Measurements from ENCODE around the gene COL23A1.

COL23A1 gene

DNA sequence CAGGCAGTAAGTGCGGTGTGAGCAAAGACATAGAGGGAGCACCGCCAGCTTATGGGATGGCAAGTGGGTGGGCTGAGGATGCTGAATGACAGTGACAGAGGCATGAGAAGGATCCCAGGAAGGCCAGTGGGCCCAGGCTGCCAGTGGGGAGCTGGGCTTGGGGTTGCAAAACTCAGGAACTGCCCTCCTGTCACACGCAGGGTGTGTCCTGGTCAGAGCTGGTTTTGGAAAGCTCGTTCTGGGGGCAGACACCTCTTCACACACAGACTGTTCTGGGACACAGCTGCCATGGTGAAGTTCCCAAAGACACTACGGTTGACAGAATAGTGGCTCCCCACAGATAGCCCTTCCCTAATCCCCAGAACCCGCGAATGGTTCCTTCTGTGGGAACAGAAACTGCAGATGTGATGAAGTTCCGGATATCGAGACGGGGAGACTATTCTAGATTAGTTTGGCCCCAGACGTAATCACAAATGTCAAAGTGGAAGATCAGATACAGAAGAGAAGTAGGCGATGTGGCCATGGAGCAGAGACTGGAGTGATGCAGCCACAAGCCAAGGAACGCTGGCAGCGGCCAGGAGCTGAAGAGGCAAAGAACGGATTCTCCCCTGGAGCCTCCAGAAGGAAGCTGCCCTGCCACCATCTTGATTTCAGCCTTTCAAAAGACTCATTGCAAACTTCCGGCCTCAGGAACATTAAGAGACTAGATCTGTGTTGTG is 159.0 kb downstream of the COL23A1 start:
- DNase-seq = no peak

DNA sequence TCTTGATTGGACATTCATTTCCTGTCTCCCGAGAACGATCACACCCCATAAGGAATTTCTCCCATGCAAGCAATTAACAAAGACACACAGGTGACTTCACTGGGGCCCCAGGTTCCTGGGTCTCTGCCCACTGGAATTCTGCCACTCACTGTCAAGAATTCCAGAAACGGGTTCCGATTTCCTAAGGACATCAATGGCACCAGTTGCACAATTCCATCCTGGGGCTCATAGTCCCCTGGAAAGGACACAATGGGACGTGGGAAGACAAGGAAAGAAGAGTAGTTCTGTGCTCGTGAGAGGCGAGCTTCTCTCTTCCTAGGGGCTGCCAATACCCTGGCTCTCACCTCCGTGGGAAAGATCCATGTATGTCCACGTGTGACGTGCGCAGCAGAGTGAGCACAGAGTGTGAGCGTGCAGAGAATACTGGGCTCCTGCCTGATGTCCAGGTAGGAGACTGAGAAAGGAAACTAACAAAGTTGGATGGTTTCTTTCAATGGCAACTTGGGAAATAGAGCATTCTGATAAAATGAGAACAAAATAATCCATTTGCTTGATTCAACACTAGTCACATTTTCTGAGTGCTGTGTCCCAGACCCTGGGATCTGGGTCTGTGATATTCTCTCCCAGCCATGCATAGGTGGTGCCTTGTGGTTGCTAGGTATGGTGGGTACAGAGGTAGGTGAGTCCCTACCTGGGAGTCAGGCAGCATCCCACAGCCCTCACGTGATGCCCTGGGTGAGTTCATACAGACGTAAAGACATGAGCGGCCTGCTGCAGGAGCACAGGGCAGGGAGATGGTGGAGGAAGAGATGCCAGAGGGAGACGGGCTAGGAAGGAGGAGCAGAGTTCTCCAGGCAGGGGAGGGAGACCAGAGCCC is 159.8 kb downstream of the COL23A1 start:
- DNase-seq = no peak

DNA sequence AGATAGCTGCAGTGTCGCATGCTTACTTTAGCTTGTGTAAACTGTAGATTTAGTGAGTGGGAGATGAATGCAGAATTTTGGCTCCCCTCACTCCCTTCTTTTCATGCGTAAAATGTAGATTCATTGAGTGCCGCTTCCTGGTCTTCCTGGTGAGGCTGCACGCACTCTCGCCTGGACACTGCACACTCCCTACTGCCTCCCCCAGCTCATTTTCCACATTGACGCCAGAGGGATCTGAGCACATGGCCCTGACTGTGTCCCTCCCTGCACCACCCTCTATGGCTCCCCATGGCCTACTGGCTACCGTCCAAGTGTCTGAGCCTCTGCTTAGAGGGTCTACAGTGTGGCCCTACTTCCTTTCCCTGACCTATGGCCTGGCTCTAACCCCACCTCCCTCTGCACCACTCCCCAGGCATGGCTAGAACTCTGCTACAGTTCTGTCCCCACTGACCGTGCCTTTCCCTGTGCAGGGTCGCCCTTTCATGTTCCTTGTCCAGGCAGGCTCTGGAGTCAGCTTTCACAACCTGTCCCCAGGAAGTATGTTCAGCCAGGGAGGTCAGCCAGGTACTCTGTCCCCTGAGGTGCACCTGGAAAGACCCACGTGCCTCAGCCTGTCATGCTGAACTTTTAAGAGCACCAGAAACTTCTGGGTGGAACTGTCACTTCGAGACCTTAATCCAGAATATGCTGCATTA is 160.6 kb downstream of the COL23A1 start:
- no peak for DNase-seq

DNA sequence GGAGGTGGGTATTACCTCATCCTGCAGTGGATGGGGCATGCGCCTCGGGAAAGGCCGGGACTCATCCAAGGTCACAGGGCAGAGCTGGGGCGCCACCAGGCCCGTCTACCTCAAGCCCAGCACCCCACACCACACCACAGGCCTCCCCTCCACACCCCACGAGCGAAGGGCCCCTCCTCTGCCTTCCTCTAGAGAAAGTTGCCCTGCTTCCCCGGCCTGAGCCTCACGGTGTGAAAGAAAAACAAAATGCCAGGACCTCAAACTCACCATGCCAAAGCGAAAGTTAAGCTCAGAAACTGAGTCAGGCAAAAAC is 161.1 kb downstream of the COL23A1 start:
- DNase-seq = no peak

DNA sequence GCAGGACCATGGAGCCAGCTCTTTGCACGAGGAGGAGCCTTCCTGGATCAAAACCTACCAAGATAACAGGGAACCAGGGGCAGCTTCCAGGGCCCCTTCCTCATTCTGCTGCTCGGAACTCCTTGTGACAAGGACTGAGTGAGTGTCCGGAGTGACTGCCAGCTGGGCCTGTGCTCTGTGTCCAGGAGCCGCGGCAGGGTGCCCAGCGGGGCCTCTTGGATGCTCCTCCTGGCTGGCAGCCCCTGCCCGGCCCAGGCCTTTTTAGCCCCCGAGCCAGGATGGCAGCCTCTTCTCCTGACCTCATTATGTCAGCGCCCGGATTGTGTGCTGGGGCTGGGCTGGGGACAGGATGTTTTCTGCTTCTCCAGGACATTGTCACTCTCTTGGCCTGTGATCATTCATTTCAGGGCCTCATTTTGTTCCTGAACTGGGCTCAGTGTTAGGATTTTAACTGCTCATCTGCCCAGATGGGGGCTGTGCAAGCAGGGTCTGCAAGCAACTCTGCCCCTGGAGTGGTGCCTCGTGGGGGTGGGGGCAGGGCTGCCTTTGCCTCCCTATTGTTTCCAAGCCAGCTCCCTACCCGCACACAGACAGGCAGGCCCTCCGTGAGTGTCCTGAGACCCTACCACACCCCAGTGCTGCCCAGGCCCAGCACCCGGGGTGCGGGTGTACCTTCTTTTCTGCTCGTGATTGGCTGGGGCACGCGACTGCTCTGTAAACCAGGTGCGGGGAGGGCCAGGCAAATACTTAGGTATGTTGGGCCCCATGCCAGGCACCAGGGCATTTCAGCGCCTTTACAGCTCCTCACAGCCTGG is 161.6 kb downstream of the COL23A1 start:
- no peak for DNase-seq

DNA sequence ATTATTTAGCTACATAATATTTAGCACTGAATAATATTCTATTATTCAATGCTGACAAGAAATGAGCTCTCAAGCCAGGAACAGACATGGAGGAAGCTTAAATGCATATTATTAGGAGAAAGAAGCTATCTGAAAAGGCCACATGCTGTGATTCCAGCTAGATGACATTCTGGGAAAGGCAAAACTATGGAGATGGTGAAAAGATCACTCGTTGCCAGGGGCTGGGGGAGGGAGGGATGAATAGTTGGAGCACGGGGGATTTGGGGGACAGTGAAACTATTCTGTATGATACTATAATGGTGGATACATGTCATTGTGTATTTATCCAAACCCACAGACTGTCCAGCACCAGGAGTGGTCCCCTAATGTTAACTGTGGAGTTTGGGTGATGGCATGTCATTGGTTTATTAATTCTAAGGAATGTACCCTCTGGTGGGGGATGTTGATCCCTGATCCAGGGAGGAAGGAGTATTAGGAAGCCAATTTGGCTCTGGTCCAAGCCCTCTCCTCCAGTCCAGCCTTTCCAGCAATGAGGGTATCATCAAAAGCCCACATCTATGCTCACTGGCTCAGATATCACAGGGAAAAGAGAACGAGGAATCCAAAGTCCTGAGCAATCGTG is 162.5 kb downstream of the COL23A1 start:
- no peak for DNase-seq

DNA sequence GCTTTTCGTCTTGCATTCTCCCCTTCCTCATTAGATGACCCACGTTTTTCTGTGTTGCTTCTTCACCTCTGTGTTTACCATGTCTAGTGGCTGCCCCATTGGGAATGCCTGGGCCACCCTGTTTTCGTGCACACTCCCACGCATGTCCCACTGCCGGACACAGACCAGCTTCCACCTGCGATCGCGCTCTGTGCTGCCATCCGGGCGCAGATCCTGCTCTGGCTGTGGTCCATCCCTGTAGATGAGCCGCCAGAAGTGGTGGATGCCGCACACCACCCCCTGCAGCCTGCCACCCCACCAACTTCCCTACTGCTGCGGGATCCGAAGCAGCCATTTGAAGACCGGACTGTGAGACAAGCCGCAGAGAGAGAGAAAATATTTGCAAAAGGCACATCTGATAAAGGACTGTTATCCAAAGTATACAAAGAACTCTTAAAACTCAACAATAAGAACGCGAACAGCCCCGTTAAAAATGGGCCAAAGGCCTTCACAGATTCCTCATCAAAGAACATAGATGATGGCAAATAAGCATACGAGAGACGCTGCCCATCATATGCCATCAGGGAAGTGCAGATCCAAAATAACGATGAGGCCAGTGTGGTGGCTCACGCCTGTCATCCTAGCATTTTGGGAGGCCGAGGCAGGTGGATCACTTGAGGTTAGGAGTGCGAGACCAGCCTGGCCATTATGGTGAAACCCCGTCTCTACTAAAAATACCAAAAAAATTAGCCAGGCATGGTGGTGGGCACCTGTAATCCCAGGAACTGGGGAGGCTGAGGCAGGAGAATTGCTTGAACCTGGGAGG is 163.7 kb downstream of the COL23A1 start:
- no peak for DNase-seq

DNA sequence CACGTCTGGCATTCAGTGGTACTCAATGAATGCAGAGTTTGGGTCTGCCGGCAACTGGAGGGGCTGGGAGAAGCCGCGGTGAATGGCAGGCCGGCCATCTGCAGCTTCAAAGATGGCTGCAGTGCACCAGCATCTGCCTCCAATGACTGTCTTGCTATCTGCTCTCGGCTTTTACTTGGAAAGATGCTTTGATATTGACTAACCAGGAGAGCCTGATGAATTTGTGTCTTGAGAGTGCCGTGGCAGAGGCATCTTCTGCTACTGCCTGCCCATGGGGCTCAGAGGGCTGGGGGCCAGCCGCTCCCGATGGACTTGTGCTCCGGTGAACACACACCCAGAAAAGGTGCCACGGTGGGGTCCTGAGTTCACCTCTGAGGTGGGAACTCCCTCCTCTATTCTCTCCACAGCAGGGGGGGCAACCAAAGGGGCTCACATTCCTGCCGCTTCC is 164.5 kb downstream of the COL23A1 start:
- no peak for DNase-seq

DNA sequence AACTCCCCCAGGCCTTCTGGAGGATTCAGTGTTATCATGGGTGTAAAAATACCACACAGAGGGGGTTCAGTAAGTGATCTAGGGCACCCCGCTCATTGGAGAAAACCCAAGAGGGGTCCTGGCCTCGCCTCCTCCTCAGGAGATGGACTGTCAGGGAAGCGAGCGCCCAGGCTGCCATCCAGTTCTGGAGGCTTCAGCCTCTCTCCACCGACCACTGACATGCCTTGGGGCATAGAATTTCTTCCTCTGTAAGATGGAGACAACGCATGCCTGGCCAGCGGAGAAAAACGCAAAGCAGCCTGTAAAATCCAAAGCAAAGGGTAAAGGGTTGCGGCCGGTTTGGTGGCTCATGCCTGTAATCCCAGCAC is 165.4 kb downstream of the COL23A1 start:
- no peak for DNase-seq

DNA sequence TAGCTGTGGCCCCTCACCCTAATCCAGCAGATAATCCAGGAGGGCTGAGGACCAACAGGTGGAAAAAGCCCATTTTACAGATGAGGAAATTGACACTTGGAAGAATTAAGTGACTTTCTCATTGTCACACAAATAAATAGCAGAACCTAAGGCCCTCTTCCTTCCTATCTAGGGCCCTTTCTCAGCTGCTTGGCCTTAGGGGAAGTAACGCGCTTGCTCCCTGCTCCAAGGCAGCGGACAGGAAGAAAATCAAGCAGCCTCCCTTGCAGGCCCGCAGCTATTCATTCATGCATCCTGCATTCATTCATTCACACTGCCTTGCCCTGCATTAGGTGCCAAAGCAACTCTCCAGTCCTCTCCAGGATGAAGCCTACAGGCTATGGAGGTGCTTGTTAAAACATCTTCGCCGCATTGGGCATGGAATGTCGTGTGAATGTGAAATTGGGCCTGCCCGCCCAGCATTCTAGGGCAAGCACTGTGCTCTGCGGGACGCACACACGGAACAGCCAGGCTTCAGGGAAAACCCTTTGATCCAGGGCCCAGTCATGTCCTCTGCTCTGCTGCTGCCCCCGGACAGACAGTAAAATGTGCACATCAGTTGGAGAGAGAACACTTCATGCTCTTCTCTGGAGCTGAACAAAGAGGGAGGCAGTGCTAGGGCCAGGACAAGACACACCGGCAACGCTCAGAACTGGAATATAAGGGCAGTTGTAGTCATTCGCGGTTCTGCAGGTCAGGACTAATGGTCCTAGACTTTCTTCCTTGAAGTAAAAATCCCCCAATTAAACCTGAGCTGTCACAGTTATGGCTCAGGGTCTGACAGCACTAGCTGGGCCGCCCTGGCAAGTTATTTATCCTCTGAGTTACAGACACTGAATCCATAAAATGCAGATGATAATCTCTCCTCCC is 166.0 kb downstream of the COL23A1 start:
- no peak for DNase-seq

DNA sequence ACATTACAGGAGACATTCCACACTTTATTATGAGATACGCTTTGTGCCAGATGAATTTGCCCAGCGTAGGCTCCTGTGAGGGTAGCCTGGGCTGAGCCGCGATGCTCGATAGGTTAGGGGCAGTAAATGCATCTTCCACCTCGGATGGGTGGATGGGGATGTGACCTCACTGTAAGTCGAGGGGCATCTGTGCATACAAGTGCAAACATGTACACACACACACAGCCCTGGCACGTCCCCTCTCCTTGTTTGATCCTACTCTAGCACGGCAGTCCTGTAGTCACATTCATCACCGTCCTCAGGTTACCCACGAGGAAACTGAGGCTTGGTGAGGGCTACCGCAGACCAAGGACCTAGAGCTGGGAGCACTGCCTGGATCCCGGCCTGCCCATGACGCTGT is 166.8 kb downstream of the COL23A1 start:
- no peak for DNase-seq

DNA sequence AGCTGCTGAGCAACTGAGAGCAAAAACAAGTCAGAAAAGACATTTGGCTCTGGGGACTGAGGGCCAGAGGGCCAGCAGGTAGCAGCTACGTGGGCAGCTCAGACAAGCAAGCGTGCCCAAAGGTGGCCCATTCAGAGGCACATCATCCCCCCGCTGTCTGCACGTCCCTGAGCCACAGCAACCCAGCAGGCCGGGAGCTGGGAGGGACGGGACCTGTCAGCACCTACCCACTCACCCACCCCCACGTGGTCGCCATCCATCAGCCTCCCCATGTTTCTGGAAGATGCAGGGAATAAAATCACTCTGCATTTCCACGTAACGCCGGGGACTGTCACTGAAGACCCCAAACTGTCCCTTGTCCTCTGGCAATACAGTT is 167.8 kb downstream of the COL23A1 start:
- no peak for DNase-seq

DNA sequence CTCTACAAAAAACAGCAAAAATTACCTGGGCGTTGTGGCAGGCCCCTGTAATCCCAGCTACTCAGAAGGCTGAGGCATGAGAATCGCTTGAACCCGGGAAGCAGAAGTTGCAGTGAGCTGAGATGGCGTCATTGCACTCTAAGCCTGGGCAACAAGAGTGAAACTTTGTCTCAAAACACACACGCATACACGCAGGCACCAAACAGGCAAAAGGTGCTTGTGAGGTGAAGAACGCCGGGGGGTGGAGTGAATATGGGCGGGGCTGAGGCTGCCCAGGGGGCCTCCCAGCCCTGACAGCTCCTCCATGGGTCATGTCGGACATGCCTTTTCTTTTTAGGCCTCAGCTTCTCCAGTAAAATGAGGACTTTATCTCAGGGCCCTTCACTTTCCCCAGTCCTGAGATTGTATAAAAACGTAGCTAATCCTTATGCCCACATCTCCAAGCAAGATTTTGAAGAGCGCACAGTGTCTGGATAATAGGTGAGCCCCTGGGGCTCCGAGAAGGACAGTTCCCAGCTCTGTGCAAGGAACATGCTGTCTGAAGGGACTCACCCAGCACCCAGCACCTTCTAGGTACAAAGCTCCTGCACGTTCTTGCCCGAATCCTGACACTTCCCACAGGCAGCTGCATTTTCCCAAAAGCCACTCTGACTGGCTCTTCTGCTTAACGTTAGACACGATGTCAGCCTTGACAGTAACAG is 168.3 kb downstream of the COL23A1 start:
- DNase-seq = no peak

DNA sequence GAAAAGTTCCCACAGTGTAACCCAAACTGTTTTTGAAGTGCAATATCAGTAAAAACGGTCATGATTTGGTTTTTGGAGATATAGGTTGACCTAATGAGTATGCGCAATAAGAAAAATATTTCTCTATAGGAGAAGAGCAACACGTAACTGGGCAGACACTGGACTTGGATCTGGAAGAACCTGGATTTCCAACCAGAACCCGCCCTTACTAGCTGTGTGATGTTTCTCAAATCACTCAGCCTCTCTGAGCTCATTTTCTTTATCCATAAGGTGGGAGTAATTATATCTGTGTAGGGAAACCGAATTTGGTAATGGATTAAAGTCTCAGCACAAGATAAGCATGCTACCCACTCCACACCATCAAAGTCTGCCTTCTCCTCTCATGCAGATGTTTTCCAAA is 169.1 kb downstream of the COL23A1 start:
- DNase-seq = no peak

DNA sequence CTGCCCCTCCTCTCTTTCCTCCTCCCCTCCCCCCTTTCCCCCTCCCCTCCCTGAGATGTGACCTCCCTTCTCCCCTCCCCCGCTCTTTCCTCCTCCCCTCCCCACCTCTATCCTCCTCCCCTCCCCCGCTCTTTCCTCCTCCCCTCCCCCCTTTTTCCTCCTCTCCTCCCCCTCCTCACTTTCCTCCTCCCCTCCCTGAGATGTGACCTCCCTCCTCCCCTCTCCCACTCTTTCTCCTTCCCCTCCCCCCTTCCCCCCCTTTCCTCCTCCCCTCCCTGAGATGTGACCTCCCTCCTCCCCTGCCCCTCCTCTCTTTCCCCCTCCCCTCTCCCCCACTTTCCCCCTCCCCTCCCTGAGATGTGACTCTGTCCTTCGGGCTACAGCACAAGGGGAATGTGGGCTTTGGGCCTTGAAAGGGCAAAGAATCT is 169.8 kb downstream of the COL23A1 start:
- no peak for DNase-seq

DNA sequence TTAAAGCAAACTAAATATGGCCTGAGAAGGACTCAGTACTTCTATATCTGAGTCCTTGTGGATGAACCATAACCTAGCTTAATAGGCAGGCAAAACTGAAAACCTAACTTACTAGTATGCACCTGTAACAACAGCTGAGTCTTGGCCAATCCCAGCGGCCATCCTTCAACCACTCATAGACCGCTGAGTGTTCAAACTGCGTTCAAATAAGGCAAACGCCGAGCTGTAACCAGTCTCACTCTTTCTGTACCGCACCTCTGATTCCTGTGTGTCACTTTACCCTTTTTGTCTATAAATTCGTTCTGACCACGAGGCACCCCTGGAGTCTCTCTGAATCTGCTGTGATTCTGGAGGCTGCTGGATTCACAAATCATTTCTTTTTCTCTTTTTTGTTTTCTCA is 170.5 kb downstream of the COL23A1 start:
- no peak for DNase-seq

DNA sequence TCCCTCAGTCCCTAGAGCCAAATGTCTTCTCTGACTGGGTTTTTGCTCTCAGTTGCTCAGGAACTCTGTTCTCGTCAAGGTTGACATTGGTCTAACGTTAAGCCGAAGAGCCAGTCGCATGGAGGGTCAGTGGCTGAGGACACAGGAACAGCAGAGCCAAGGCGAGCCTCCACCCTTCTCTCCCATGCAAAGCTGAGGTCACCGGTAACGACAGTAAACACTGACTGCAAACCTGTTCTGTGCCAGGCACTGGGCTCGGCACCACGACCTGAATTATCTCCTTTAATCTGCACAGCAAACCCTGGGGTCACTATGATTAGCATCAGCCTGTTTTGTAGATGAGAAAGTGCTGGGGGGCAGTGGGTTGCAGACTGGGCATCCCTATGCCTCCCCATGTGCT is 171.0 kb downstream of the COL23A1 start:
- DNase-seq = no peak

DNA sequence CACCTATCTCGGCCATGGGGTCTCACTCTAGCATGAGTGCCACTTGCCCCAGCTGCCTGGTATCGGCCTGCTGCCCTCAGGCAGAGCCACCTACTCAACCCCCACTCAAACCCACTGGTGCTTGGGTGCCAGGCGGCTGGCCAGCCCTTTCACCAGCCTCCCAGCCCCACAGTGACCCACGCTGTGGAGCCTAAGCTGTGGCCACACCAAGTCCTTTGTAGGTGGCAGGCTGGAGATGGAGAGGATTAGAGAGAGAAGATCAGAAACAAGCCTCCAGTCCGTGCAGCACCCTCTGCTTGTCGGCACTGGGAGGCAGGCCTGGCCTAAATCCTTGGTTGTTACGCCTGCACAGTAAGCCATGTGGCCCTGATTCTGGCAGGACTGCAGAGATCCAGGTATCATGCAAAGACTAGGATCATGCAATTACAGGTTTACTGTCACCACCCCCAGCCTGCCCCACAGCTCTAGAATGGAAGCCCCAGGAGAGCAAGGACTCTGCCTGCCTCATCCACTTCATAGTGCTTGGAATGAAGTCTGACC is 171.7 kb downstream of the COL23A1 start:
- no peak for DNase-seq

DNA sequence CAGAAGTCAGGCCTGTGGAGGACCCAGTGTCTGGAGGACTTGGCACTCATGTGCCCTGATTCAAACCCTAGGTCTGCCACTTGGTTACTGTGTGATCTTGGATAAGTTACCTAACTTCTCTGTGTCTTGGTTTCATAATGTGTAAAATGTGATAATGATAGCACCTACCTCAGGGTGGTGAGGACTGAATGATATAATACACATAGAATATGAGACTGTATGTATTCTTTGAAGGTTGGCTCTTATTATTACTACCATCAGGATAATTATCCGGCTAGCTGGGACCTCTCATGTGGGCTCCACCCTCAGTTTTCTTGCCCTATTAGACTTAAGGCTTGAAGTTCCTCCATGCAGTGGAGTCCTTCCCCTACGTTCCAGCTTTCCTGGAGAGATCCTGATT is 172.2 kb downstream of the COL23A1 start:
- DNase-seq = no peak

DNA sequence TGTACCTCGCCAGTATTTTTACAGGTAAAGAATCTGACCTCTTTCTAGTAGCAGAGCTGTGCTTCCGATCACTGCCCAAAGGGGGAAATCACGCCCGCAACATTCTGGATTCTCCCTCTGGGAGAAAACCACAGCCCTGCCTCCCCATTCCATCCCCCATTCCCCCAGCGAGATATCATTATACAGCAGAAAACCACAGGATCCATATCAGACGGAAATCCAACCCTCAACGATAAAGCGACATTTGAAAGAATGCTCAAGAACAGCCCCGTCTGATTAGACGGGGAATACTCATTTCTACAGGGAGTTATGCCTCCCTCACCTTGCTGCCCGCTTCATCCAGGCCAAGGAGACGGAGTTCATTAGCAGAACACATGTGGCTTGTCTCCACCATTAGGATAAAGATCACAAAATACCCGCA is 172.8 kb downstream of the COL23A1 start:
- DNase-seq = no peak
